Fibroblast of the aortic adventitia (primary cell): ENCODE results near the gene GFPT2. TPM values are rescaled to one million over a fixed set of nuclear protein-coding genes. Genes with fewer than 3 reads are reported as not detected.

Experiments
- DNase-seq: peaks from one replicate; pipeline ENCODE4 v3.0.0-alpha.2; 2010; ENCODE audit warnings: low read depth
- H3K4me3 ChIP-seq: 2 replicates; pipeline ENCODE4 v1.5.1; 2011; ENCODE audit warnings: low read depth, mild to moderate bottlenecking, control low read depth, low read length, moderate library complexity
- CTCF ChIP-seq: IDR thresholded peaks from 2 replicates; pipeline ENCODE4 v1.5.1; 2011; ENCODE audit warnings: mild to moderate bottlenecking, low read length, control low read depth, inconsistent platforms; ENCODE audit not compliant: insufficient read depth
- total RNA-seq: library from RNA; depleted of rRNA; stranded (reverse); fragments of >200 nt; gene quantifications from 2 replicates; pipeline ENCODE4 v1.2.3, GENCODE V29; 2012; ENCODE audit warnings: low replicate concordance

The GFPT2 gene
- total RNA-seq, 1 donor = 69.8 TPM

GRCh38 chr5:180274695-180275094 lies 78.4 kb downstream of the GFPT2 start:
- TF ChIP-seq CTCF = no peak

GRCh38 chr5:180271221-180271620 lies 81.9 kb downstream of the GFPT2 start:
- no peak for DNase-seq
- no peak overlapping the region for H3K4me3 ChIP-seq
- TF ChIP-seq CTCF = no peak

More at GRCh38 chr5:180274695-180275094, 78.4 kb downstream of the GFPT2 start:
- no peak overlapping the region for H3K4me3 ChIP-seq
- no peak for DNase-seq

GRCh38 chr5:180259260-180259611 lies 93.9 kb downstream of the GFPT2 start:
- DNase-seq = no peak
- no peak for TF ChIP-seq CTCF
- no peak overlapping the region for H3K4me3 ChIP-seq

- no peak overlapping the region for H3K4me3 ChIP-seq
- no peak for DNase-seq
- no peak for TF ChIP-seq CTCF
Measured at GRCh38 chr5:180253036-180253824, 99.9 kb downstream of the GFPT2 start.

GRCh38 chr5:180251887-180252286 lies 101.2 kb downstream of the GFPT2 start:
- no peak overlapping the region for H3K4me3 ChIP-seq
- no peak for TF ChIP-seq CTCF
- DNase-seq = no peak

- no peak for DNase-seq
- no peak for TF ChIP-seq CTCF
- H3K4me3 ChIP-seq = no peak overlapping the region
Measured at GRCh38 chr5:180251141-180251540, 102.0 kb downstream of the GFPT2 start.

Other genes with a start within 250 kb of the GFPT2 start
- not detected in 2 replicates for gene RASGEF1C, start 144.1 kb downstream of the GFPT2 start, total RNA-seq
- 19.1 and 33.4 TPM in 2 replicates for gene MAPK9, start 61.3 kb downstream of the GFPT2 start, total RNA-seq
- gene CNOT6, start 141.0 kb upstream of the GFPT2 start, total RNA-seq = 9.8 and 12.1 TPM in 2 replicates
- gene SCGB3A1, start 238.2 kb upstream of the GFPT2 start, total RNA-seq = not detected in 2 replicates